Liver (tissue), 2 donors: ENCODE data around the gene ADCK1.

Source experiments
- TF ChIP-seq, protein P1 (sequence below): IDR thresholded peaks from 2 replicates; pipeline ENCODE4 v1.6.1; 2016; ENCODE audit warnings: antibody characterized with exemption
- TF ChIP-seq, protein P2 (sequence below): fragments of 150-350 bp; IDR thresholded peaks from 2 replicates; pipeline ENCODE4 v1.5.1; 2017; ENCODE audit warnings: improper control_type of control experiment, low read depth, low read length; ENCODE audit not compliant: missing input control
- donor health status: healthy.

DNA sequence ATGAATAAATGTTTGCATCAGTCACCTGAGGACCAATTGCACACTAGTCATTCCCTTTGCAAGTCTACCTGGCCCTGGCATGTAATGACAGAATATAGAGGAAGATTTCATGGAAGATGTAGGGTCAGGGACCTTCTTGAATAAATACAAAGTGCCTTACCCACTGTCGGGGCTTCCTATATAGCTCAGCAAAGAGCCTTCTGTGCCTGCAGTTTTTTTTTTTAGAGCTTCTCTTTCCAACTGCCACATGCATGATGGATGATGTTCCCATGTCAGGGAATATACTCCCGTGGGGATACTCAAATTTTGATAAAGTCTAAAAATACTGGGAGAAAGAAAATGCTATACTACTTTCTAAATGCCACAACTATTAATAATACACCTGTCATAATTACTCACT is 176.7 kb downstream of the ADCK1 start:
- TF ChIP-seq, protein P1, sequence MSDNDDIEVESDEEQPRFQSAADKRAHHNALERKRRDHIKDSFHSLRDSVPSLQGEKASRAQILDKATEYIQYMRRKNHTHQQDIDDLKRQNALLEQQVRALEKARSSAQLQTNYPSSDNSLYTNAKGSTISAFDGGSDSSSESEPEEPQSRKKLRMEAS, result no peak
- TF ChIP-seq, protein P2, sequence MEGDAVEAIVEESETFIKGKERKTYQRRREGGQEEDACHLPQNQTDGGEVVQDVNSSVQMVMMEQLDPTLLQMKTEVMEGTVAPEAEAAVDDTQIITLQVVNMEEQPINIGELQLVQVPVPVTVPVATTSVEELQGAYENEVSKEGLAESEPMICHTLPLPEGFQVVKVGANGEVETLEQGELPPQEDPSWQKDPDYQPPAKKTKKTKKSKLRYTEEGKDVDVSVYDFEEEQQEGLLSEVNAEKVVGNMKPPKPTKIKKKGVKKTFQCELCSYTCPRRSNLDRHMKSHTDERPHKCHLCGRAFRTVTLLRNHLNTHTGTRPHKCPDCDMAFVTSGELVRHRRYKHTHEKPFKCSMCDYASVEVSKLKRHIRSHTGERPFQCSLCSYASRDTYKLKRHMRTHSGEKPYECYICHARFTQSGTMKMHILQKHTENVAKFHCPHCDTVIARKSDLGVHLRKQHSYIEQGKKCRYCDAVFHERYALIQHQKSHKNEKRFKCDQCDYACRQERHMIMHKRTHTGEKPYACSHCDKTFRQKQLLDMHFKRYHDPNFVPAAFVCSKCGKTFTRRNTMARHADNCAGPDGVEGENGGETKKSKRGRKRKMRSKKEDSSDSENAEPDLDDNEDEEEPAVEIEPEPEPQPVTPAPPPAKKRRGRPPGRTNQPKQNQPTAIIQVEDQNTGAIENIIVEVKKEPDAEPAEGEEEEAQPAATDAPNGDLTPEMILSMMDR, result no peak
